DOHH2 (cell line): Measurements from ENCODE around the gene RAP2A.

Source experiments
- H3F3A ChIP-seq: fragments of 200-600 bp; sonication (generic), shearing (Covaris generic); 2 replicates; pipeline ENCODE4 v1.6.0; 2016; ENCODE audit warnings: antibody characterized with exemption, mild to moderate bottlenecking; ENCODE audit not compliant: control insufficient read depth, insufficient read depth
- H3K27ac ChIP-seq: fragments of 200-600 bp; sonication (generic); 2 replicates; pipeline ENCODE4 v1.5.1; 2014; ENCODE audit warnings: low read depth, mild to moderate bottlenecking, low read length, moderate library complexity
- H3K27me3 ChIP-seq: fragments of 200-600 bp; sonication (generic); 2 replicates; pipeline ENCODE4 v1.6.1; 2014; ENCODE audit warnings: mild to moderate bottlenecking, low read length, mixed read lengths; ENCODE audit not compliant: control insufficient read depth
- H3K36me3 ChIP-seq: fragments of 200-600 bp; sonication (generic); 2 replicates; pipeline ENCODE4 v1.6.1; 2014; ENCODE audit warnings: mild to moderate bottlenecking, low read length, moderate library complexity, mixed read lengths; ENCODE audit not compliant: control insufficient read depth
- H3K4me1 ChIP-seq: fragments of 200-600 bp; sonication (generic); 2 replicates; pipeline ENCODE4 v1.6.1; 2014; ENCODE audit warnings: mild to moderate bottlenecking, low read length, mixed read lengths; ENCODE audit not compliant: control insufficient read depth
- H3K4me2 ChIP-seq: fragments of 200-600 bp; sonication (generic); 2 replicates; pipeline ENCODE4 v1.6.0; 2014; ENCODE audit warnings: mild to moderate bottlenecking, low read length, moderate library complexity
- H3K4me3 ChIP-seq: fragments of 200-600 bp; sonication (generic); 2 replicates; pipeline ENCODE4 v1.5.1; 2014; ENCODE audit warnings: mild to moderate bottlenecking, low read length, mixed read lengths
- H3K79me2 ChIP-seq: fragments of 200-600 bp; sonication (generic); 2 replicates; pipeline ENCODE4 v1.6.1; 2014; ENCODE audit warnings: mild to moderate bottlenecking, low read length, mixed read lengths; ENCODE audit not compliant: control insufficient read depth
- H3K9me2 ChIP-seq: fragments of 200-600 bp; sonication (generic); replicated peaks from 2 replicates; pipeline ENCODE4 v1.6.1; 2014; ENCODE audit warnings: mild to moderate bottlenecking, low read length, mixed read lengths; ENCODE audit not compliant: control insufficient read depth
- H3K9me3 ChIP-seq: fragments of 200-600 bp; sonication (generic); 2 replicates; pipeline ENCODE4 v1.6.1; 2014; ENCODE audit warnings: antibody characterized with exemption, low read length, mixed read lengths; ENCODE audit not compliant: control insufficient read depth, insufficient read depth
- H4K20me1 ChIP-seq: fragments of 200-600 bp; sonication (generic); 2 replicates; pipeline ENCODE4 v1.6.0; 2014; ENCODE audit warnings: low read depth, mild to moderate bottlenecking, antibody characterized with exemption, low read length, moderate library complexity; ENCODE audit not compliant: control insufficient read depth, insufficient read depth
- EZH2phosphoT487 ChIP-seq: fragments of 200-600 bp; sonication (generic); IDR thresholded peaks from 2 replicates; pipeline ENCODE4 v1.6.1; 2017; ENCODE audit warnings: borderline replicate concordance, mild to moderate bottlenecking, antibody characterized with exemption, low read length, moderate library complexity, mixed read lengths
- TF ChIP-seq, protein P1 (sequence below): fragments of 200-600 bp; sonication (generic); IDR thresholded peaks from one replicate; pipeline ENCODE4 v1.5.1; 2014; ENCODE audit warnings: antibody characterized with exemption, mild to moderate bottlenecking, low read depth, low read length; ENCODE audit not compliant: poor library complexity, severe bottlenecking

Gene RAP2A

GRCh38 chr13:97432232-97432916 lies 1.6 kb upstream of the RAP2A start:
- Histone ChIP-seq H3K27ac (0 out of 2 replicates have a peak overlapping the region, but pooled peaks have one; percentile 2), H3K36me3 (peaks cover 2% of the 10 kb centered on the region; the same call in 1 of the 2 replicates), H3F3A (0 out of 2 replicates have a peak, but pooled peaks cover 2% of the 10 kb centered on the region)

GRCh38 chr13:97432917-97433726 lies 847 bp upstream of the RAP2A start:
- peak overlapping the region; percentile 99 for H3K4me2 ChIP-seq
- H3K9me3 ChIP-seq: no peaks in the 10 kb centered on the region
- no peaks in the 10 kb centered on the region for H3K27me3 ChIP-seq
- no peaks in the 10 kb centered on the region for H3K9me2 ChIP-seq
- H3K4me1 ChIP-seq: peaks cover 19% of the 10 kb centered on the region
- H3K27ac ChIP-seq: peak overlapping the region; percentile 90
- no peak for TF ChIP-seq EZH2phosphoT487
- TF ChIP-seq, protein P1, sequence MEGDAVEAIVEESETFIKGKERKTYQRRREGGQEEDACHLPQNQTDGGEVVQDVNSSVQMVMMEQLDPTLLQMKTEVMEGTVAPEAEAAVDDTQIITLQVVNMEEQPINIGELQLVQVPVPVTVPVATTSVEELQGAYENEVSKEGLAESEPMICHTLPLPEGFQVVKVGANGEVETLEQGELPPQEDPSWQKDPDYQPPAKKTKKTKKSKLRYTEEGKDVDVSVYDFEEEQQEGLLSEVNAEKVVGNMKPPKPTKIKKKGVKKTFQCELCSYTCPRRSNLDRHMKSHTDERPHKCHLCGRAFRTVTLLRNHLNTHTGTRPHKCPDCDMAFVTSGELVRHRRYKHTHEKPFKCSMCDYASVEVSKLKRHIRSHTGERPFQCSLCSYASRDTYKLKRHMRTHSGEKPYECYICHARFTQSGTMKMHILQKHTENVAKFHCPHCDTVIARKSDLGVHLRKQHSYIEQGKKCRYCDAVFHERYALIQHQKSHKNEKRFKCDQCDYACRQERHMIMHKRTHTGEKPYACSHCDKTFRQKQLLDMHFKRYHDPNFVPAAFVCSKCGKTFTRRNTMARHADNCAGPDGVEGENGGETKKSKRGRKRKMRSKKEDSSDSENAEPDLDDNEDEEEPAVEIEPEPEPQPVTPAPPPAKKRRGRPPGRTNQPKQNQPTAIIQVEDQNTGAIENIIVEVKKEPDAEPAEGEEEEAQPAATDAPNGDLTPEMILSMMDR: no peak
- H4K20me1 ChIP-seq: no peaks in the 10 kb centered on the region
- H3F3A ChIP-seq: 0 out of 2 replicates have a peak, but pooled peaks cover 2% of the 10 kb centered on the region
- H3K79me2 ChIP-seq: peaks cover 30% of the 10 kb centered on the region
- H3K36me3 ChIP-seq: peaks cover 3% of the 10 kb centered on the region; the same call in 1 of the 2 replicates
- peak overlapping the region; percentile 99 for H3K4me3 ChIP-seq

More at GRCh38 chr13:97432232-97432916, 1.6 kb upstream of the RAP2A start:
- TF ChIP-seq, protein P1: no peak
- TF ChIP-seq EZH2phosphoT487: no peak
- peak overlapping the region; percentile 99 for H3K4me2 ChIP-seq
- H4K20me1 ChIP-seq: no peaks in the 10 kb centered on the region
- peaks cover 26% of the 10 kb centered on the region for H3K79me2 ChIP-seq
- peaks cover 19% of the 10 kb centered on the region for H3K4me1 ChIP-seq
- H3K27me3 ChIP-seq: no peaks in the 10 kb centered on the region
- H3K4me3 ChIP-seq: peak overlapping the region; percentile 99
- H3K9me2 ChIP-seq: no peaks in the 10 kb centered on the region
- no peaks in the 10 kb centered on the region for H3K9me3 ChIP-seq

DNA sequence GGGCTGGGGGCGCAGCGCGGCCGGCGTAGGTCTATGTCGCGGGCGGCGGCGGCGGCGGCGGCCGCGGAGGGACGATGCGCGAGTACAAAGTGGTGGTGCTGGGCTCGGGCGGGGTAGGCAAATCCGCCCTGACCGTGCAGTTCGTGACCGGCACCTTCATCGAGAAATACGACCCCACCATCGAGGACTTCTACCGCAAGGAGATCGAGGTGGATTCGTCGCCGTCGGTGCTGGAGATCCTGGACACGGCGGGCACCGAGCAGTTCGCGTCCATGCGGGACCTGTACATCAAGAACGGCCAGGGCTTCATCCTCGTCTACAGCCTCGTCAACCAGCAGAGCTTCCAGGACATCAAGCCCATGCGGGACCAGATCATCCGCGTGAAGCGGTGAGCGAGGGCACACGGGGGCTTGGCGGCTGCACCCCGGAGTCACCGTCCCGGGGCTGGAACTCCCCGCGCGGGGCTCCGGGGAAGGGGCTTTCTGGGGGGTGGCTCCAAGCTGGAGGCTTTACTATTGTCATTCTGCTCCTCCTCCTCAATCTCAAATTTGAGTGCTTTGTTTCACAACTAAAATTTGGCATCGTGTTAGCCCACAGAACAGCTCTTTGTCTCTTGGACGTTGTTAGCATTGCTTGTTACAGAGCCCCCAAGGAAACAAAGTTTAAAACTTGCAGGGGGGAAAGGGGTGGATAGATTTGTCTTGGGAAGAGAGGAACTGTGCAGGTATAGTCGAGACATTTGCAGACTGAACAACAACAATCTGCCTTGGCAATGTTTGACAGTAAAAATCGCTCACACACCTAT lies 630 bp downstream of the RAP2A start:
- peaks cover 7% of the 10 kb centered on the region for H3K36me3 ChIP-seq
- H3K79me2 ChIP-seq: peaks cover 32% of the 10 kb centered on the region
- H4K20me1 ChIP-seq: no peaks in the 10 kb centered on the region
- TF ChIP-seq, protein P1: no peak
- TF ChIP-seq EZH2phosphoT487: no peak
- 0 out of 2 replicates have a peak, but pooled peaks cover 2% of the 10 kb centered on the region for H3F3A ChIP-seq
- H3K4me1 ChIP-seq: peaks cover 19% of the 10 kb centered on the region
- H3K9me2 ChIP-seq: no peaks in the 10 kb centered on the region
- no peak overlapping the region for H3K27ac ChIP-seq
- peak overlapping the region; percentile 89 for H3K4me2 ChIP-seq
- H3K9me3 ChIP-seq: no peaks in the 10 kb centered on the region
- no peaks in the 10 kb centered on the region for H3K27me3 ChIP-seq
- peak overlapping the region; percentile 90 for H3K4me3 ChIP-seq
